H1 (cell line): Measurements from ENCODE around the gene ENAH. TPM values are rescaled to one million over a fixed set of nuclear protein-coding genes. Genes with fewer than 3 reads are reported as not detected.

Source experiments
- BACH1 ChIP-seq: IDR thresholded peaks from 2 replicates; pipeline ENCODE4 v1.6.1; 2012; ENCODE audit warnings: low read length, improper control_type of control experiment
- CEBPB ChIP-seq: IDR thresholded peaks from 2 replicates; pipeline ENCODE4 v1.6.1; 2012; ENCODE audit warnings: low read depth, low read length
- CHD2 ChIP-seq: IDR thresholded peaks from 2 replicates; pipeline ENCODE4 v1.6.1; 2012; ENCODE audit warnings: low read length, improper control_type of control experiment
- CHD7 ChIP-seq: fragments of 300-600 bp; sonication (generic); IDR thresholded peaks from 2 replicates; pipeline ENCODE4 v1.7.1; 2012; ENCODE audit warnings: low read length, moderate library complexity, mild to moderate bottlenecking, inconsistent platforms; ENCODE audit not compliant: insufficient replicate concordance
- NRF1 ChIP-seq: IDR thresholded peaks from 2 replicates; pipeline ENCODE4 v1.6.1; 2011; ENCODE audit warnings: mild to moderate bottlenecking, low read depth, low read length, improper control_type of control experiment
- RAD21 ChIP-seq, 2 experiments: IDR thresholded peaks in 1 of 2; conservative IDR thresholded peaks in 1 of 2; 2 replicates each; pipeline ENCODE4 v1.6.1; 2011; ENCODE audit warnings: low read depth in 2 of 2, low read length in 2 of 2, improper control_type of control experiment in 1 of 2, inconsistent platforms in 1 of 2, mild to moderate bottlenecking in 1 of 2, moderate library complexity in 1 of 2
- SIN3A ChIP-seq, 2 experiments: IDR thresholded peaks in 1 of 2; conservative IDR thresholded peaks in 1 of 2; 2 replicates each; pipeline ENCODE4 v1.6.1; 2011 to 2012; ENCODE audit warnings: low read length in 2 of 2, improper control_type of control experiment in 1 of 2, low read depth in 1 of 2, mild to moderate bottlenecking in 1 of 2
- SP4 ChIP-seq: IDR thresholded peaks from 2 replicates; pipeline ENCODE4 v1.6.1; 2012; ENCODE audit warnings: low read length, inconsistent platforms
- SRF ChIP-seq: IDR thresholded peaks from 2 replicates; pipeline ENCODE4 v1.6.1; 2011; ENCODE audit warnings: mild to moderate bottlenecking, low read depth, low read length, moderate library complexity
- polyA plus RNA-seq, 7 experiments: library from polyadenylated mRNA; depleted of rRNA in 3 of 7; stranded (reverse) in 5 of 7; unstranded in 2 of 7; fragments of >200 nt in 5 of 7; fragments of 200-250 nt in 2 of 7; gene quantifications; 1 replicate in 5 of 7; 2 replicates in 1 of 7; 4 replicates in 1 of 7; pipeline versions ENCODE4 v1.2.1 to v1.2.3, GENCODE V29; 2011 to 2013; ENCODE audit warnings: missing spikeins in 2 of 7, mixed read lengths in 2 of 7
- total RNA-seq: library from RNA; stranded (reverse); fragmentation: NEBNext Ultra II Directional; extraction: Animal tissue kit (Norgen Biotek cat#: 25700); gene quantifications from 2 replicates; pipeline ENCODE4 v1.2.1, GENCODE V29; 2021

Gene ENAH
- total and polyA plus RNA-seq, 2 of the 8 experiments (the other 6 are each of a cell fraction or from before 2014, with no cell fraction given) = 39.1 to 335 TPM

GRCh38 chr1:225653463-225654276 lies 747 bp upstream of the ENAH start (continued):
- TF ChIP-seq CHD7 = no peak
- no peak; a peak in 1 of 4 replicates for TF ChIP-seq RAD21 (IDR thresholded peaks at IDR 0.05 in 1 of 2, conservative IDR thresholded peaks at IDR 0.05 in 1 of 2; ENCODE audit: low read depth in 2 of 2, low read length in 2 of 2)
- TF ChIP-seq SP4 = peak; percentile 59; the same call in 1 of the 2 replicates
- TF ChIP-seq NRF1 = no peak
- TF ChIP-seq CHD2 = no peak
- TF ChIP-seq CEBPB = no peak
- no peak; the same call in 1 of the 2 replicates for TF ChIP-seq BACH1
- TF ChIP-seq SRF = no peak
- 0 out of 4 replicates have a peak, but pooled peaks of 1 of the 2 experiments have one; percentile 41 for TF ChIP-seq SIN3A (conservative IDR thresholded peaks at IDR 0.05 in 1 of 2, IDR thresholded peaks at IDR 0.05 in 1 of 2; ENCODE audit: low read depth in 1 of 2, low read length in 2 of 2)
- TF ChIP-seq, all 59 proteins: peak for 12
